ENCODE results near the gene GPR22.

GPR22 gene

GRCh38 chr7:107501593-107501992 is 31.7 kb downstream of the GPR22 start:
- H3K4me3 ChIP-seq (ENCODE audit: low read length in 2 of 2): no peak overlapping the region
- peaks cover 8 to 14% of the 10 kb centered on the region in 2 donors for H3K4me1 ChIP-seq (ENCODE audit: control insufficient read depth in 2 of 2, insufficient read depth in 2 of 2, low read length in 2 of 2)
- no peak overlapping the region for H3K27ac ChIP-seq (ENCODE audit: low read depth in 2 of 2, low read length in 2 of 2)
- H3K27me3 ChIP-seq (ENCODE audit: control insufficient read depth in 2 of 2, insufficient read depth in 2 of 2, low read length in 2 of 2): no peaks in the 10 kb centered on the region
- peaks cover 0 to 4% of the 10 kb centered on the region in 2 donors for H3K36me3 ChIP-seq (ENCODE audit: control insufficient read depth in 2 of 2, insufficient read depth in 2 of 2, low read length in 2 of 2)
- H3K9ac ChIP-seq (ENCODE audit: low read depth in 1 of 2, low read length in 2 of 2): no peak overlapping the region
- H3K9me3 ChIP-seq (ENCODE audit: control insufficient read depth in 2 of 2, low read length in 2 of 2): no peaks in the 10 kb centered on the region

- H3K27me3 ChIP-seq (ENCODE audit: control insufficient read depth in 2 of 2, insufficient read depth in 2 of 2, low read length in 2 of 2): no peaks in the 10 kb centered on the region
- H3K36me3 ChIP-seq (ENCODE audit: control insufficient read depth in 2 of 2, insufficient read depth in 2 of 2, low read length in 2 of 2): peaks cover 0 to 4% of the 10 kb centered on the region in 2 donors
- no peak overlapping the region for H3K27ac ChIP-seq (ENCODE audit: low read depth in 2 of 2, low read length in 2 of 2)
- no peak overlapping the region for H3K9ac ChIP-seq (ENCODE audit: low read depth in 1 of 2, low read length in 2 of 2)
- H3K4me3 ChIP-seq (ENCODE audit: low read length in 2 of 2): no peak overlapping the region
- no peaks in the 10 kb centered on the region for H3K9me3 ChIP-seq (ENCODE audit: control insufficient read depth in 2 of 2, low read length in 2 of 2)
- H3K4me1 ChIP-seq (ENCODE audit: control insufficient read depth in 2 of 2, insufficient read depth in 2 of 2, low read length in 2 of 2): peaks cover 13 to 18% of the 10 kb centered on the region in 2 donors
Observed at GRCh38 chr7:107502154-107502553, 32.3 kb downstream of the GPR22 start.

GRCh38 chr7:107502797-107503196 is 32.9 kb downstream of the GPR22 start:
- H3K27ac ChIP-seq (ENCODE audit: low read depth in 2 of 2, low read length in 2 of 2): no peak overlapping the region
- no peaks in the 10 kb centered on the region for H3K9me3 ChIP-seq (ENCODE audit: control insufficient read depth in 2 of 2, low read length in 2 of 2)
- peaks cover 0 to 4% of the 10 kb centered on the region in 2 donors for H3K36me3 ChIP-seq (ENCODE audit: control insufficient read depth in 2 of 2, insufficient read depth in 2 of 2, low read length in 2 of 2)
- H3K9ac ChIP-seq (ENCODE audit: low read depth in 1 of 2, low read length in 2 of 2): no peak overlapping the region
- peaks cover 13 to 18% of the 10 kb centered on the region in 2 donors for H3K4me1 ChIP-seq (ENCODE audit: control insufficient read depth in 2 of 2, insufficient read depth in 2 of 2, low read length in 2 of 2)
- H3K27me3 ChIP-seq (ENCODE audit: control insufficient read depth in 2 of 2, insufficient read depth in 2 of 2, low read length in 2 of 2): no peaks in the 10 kb centered on the region
- H3K4me3 ChIP-seq (ENCODE audit: low read length in 2 of 2): no peak overlapping the region

- Histone ChIP-seq H3K9ac (ENCODE audit: low read depth in 1 of 2, low read length in 2 of 2) (no peak overlapping the region), H3K27ac (ENCODE audit: low read depth in 2 of 2, low read length in 2 of 2) (no peak overlapping the region), H3K36me3 (ENCODE audit: control insufficient read depth in 2 of 2, insufficient read depth in 2 of 2, low read length in 2 of 2) (peaks cover 0 to 4% of the 10 kb centered on the region in 2 donors), H3K4me3 (ENCODE audit: low read length in 2 of 2) (no peak overlapping the region), H3K27me3 (ENCODE audit: control insufficient read depth in 2 of 2, insufficient read depth in 2 of 2, low read length in 2 of 2) (no peaks in the 10 kb centered on the region), H3K4me1 (ENCODE audit: control insufficient read depth in 2 of 2, insufficient read depth in 2 of 2, low read length in 2 of 2) (peaks cover 13 to 18% of the 10 kb centered on the region in 2 donors), H3K9me3 (ENCODE audit: control insufficient read depth in 2 of 2, low read length in 2 of 2) (no peaks in the 10 kb centered on the region)
Observed at GRCh38 chr7:107503687-107504086, 33.8 kb downstream of the GPR22 start.

- Histone ChIP-seq H3K9me3 (ENCODE audit: control insufficient read depth in 2 of 2, low read length in 2 of 2) (no peaks in the 10 kb centered on the region), H3K36me3 (ENCODE audit: control insufficient read depth in 2 of 2, insufficient read depth in 2 of 2, low read length in 2 of 2) (peaks cover 0 to 4% of the 10 kb centered on the region in 2 donors)
Observed at GRCh38 chr7:107505362-107505761, 35.5 kb downstream of the GPR22 start.

GRCh38 chr7:107505997-107506673 is 36.3 kb downstream of the GPR22 start:
- H3K4me3 ChIP-seq (ENCODE audit: low read length in 2 of 2): peak overlapping the region in 1 of 2 donors; percentile 23
- no peaks in the 10 kb centered on the region for H3K9me3 ChIP-seq (ENCODE audit: control insufficient read depth in 2 of 2, low read length in 2 of 2)
- H3K36me3 ChIP-seq (ENCODE audit: control insufficient read depth in 2 of 2, insufficient read depth in 2 of 2, low read length in 2 of 2): peaks cover 0 to 4% of the 10 kb centered on the region in 2 donors
- H3K4me1 ChIP-seq (ENCODE audit: control insufficient read depth in 2 of 2, insufficient read depth in 2 of 2, low read length in 2 of 2): peaks cover 13 to 18% of the 10 kb centered on the region in 2 donors
- H3K9ac ChIP-seq (ENCODE audit: low read depth in 1 of 2, low read length in 2 of 2): peak overlapping the region in 1 of 2 donors; percentile 38
- H3K27ac ChIP-seq (ENCODE audit: low read depth in 2 of 2, low read length in 2 of 2): peak overlapping the region; percentile 85
- H3K27me3 ChIP-seq (ENCODE audit: control insufficient read depth in 2 of 2, insufficient read depth in 2 of 2, low read length in 2 of 2): no peaks in the 10 kb centered on the region

More at GRCh38 chr7:107505362-107505761, 35.5 kb downstream of the GPR22 start:
- Histone ChIP-seq H3K4me1 (ENCODE audit: control insufficient read depth in 2 of 2, insufficient read depth in 2 of 2, low read length in 2 of 2) (peaks cover 13 to 18% of the 10 kb centered on the region in 2 donors), H3K27me3 (ENCODE audit: control insufficient read depth in 2 of 2, insufficient read depth in 2 of 2, low read length in 2 of 2) (no peaks in the 10 kb centered on the region), H3K4me3 (ENCODE audit: low read length in 2 of 2) (no peak overlapping the region), H3K9ac (ENCODE audit: low read depth in 1 of 2, low read length in 2 of 2) (peak overlapping the region in 1 of 2 donors; percentile 15), H3K27ac (ENCODE audit: low read depth in 2 of 2, low read length in 2 of 2) (peak overlapping the region; percentile 85)

- peak overlapping the region in 1 of 2 donors; percentile 38 for H3K9ac ChIP-seq (ENCODE audit: low read depth in 1 of 2, low read length in 2 of 2)
- peaks cover 13 to 18% of the 10 kb centered on the region in 2 donors for H3K4me1 ChIP-seq (ENCODE audit: control insufficient read depth in 2 of 2, insufficient read depth in 2 of 2, low read length in 2 of 2)
- H3K27me3 ChIP-seq (ENCODE audit: control insufficient read depth in 2 of 2, insufficient read depth in 2 of 2, low read length in 2 of 2): no peaks in the 10 kb centered on the region
- H3K4me3 ChIP-seq (ENCODE audit: low read length in 2 of 2): peak overlapping the region in 1 of 2 donors; percentile 7
- peak overlapping the region; percentile 85 for H3K27ac ChIP-seq (ENCODE audit: low read depth in 2 of 2, low read length in 2 of 2)
- peaks cover 0 to 4% of the 10 kb centered on the region in 2 donors for H3K36me3 ChIP-seq (ENCODE audit: control insufficient read depth in 2 of 2, insufficient read depth in 2 of 2, low read length in 2 of 2)
- no peaks in the 10 kb centered on the region for H3K9me3 ChIP-seq (ENCODE audit: control insufficient read depth in 2 of 2, low read length in 2 of 2)
Observed at GRCh38 chr7:107506674-107507339, 37.0 kb downstream of the GPR22 start.
